Endothelial cell of umbilical vein (primary cell): Measurements from ENCODE around the gene TBC1D9. TPM values are rescaled to one million over a fixed set of nuclear protein-coding genes. Genes with fewer than 3 reads are reported as not detected.

Experiments
- BruUV-seq: library from RNA; stranded (reverse); fragments of 400-500 nt; replicated peaks from 2 replicates; lab custom pipeline; 2021; lab: Mats Ljungman, UMichigan
- CTCF ChIA-PET: fragments of 300-600, 350-600 bp; sonication (Branson Sonifier 250); formaldehyde crosslinking; loops from one replicate; lab custom pipeline; 2021; ENCODE audit warnings: antibody characterized with exemption, inconsistent platforms; lab: Charles Lee
- POLR2A ChIA-PET: fragments of 300-600, 350-600 bp; sonication (Branson Sonifier 250); formaldehyde crosslinking; loops from one replicate; lab custom pipeline; 2021; ENCODE audit warnings: antibody characterized with exemption, inconsistent platforms; lab: Charles Lee
- DNase-seq: peaks from one replicate; pipeline ENCODE4 v3.0.0-alpha.2; 2011; ENCODE audit warnings: low read depth, low spot score
- FAIRE-seq: peaks from 2 replicates; lab custom pipeline; 2011; peaks lifted over from hg19 to GRCh38; lab: Jason Lieb, UNC
- H2AFZ ChIP-seq: 2 replicates; pipeline ENCODE4 v1.6.0; 2012; ENCODE audit warnings: low read depth, low read length, control low read depth, inconsistent platforms
- H3K27ac ChIP-seq: 2 replicates; pipeline ENCODE4 v1.5.1; 2011; ENCODE audit warnings: low read depth, mild to moderate bottlenecking, control low read depth, low read length, moderate library complexity; ENCODE audit not compliant: insufficient read depth
- H3K27me3 ChIP-seq, 2 experiments: 2 replicates each; pipeline versions ENCODE4 v1.6.0 to v1.6.1; 2011; ENCODE audit warnings: low read length in 2 of 2, mixed read lengths in 1 of 2; ENCODE audit not compliant: control insufficient read depth in 2 of 2, insufficient read depth in 2 of 2
- H3K36me3 ChIP-seq, 2 experiments: 2 replicates in 1 of 2; 3 replicates in 1 of 2; pipeline ENCODE4 v1.5.1; 2011; ENCODE audit warnings: low read length in 2 of 2, mild to moderate bottlenecking in 1 of 2, moderate library complexity in 1 of 2; ENCODE audit not compliant: control insufficient read depth in 2 of 2, insufficient read depth in 2 of 2; ENCODE audit errors: extremely low read depth in 1 of 2
- H3K4me1 ChIP-seq: 3 replicates; pipeline ENCODE4 v1.5.1; 2011; ENCODE audit warnings: mild to moderate bottlenecking, low read length; ENCODE audit not compliant: control insufficient read depth, insufficient read depth; ENCODE audit errors: extremely low read depth
- H3K4me2 ChIP-seq: 2 replicates; pipeline ENCODE4 v1.6.1; 2011; ENCODE audit warnings: low read length, control low read depth, mixed read lengths; ENCODE audit not compliant: insufficient read depth
- H3K4me3 ChIP-seq, 3 experiments: fragments of 200-600 bp in 1 of 3; sonication (generic), shearing (Covaris generic) in 1 of 3; replicated peaks in 1 of 3; 2 replicates each; pipeline ENCODE4 v1.5.1; 2011 to 2016; ENCODE audit warnings: control low read depth in 3 of 3, low read length in 3 of 3, mild to moderate bottlenecking in 2 of 3, inconsistent platforms in 1 of 3, low read depth in 1 of 3, moderate library complexity in 1 of 3; ENCODE audit not compliant: insufficient read depth in 1 of 3
- H3K79me2 ChIP-seq: 2 replicates; pipeline ENCODE4 v1.6.0; 2012; ENCODE audit warnings: low read length, inconsistent platforms; ENCODE audit not compliant: control insufficient read depth, insufficient read depth
- H3K9ac ChIP-seq: replicated peaks from 2 replicates; pipeline ENCODE3; 2011; ENCODE audit warnings: low read length, control low read depth; ENCODE audit not compliant: insufficient read depth; ENCODE audit errors: extremely low read depth
- H3K9me1 ChIP-seq: replicated peaks from 3 replicates; pipeline ENCODE4 v1.6.0; 2011; ENCODE audit warnings: mild to moderate bottlenecking, low read length; ENCODE audit not compliant: control insufficient read depth, insufficient read depth; ENCODE audit errors: extremely low read depth
- H3K9me3 ChIP-seq: replicated peaks from 2 replicates; pipeline ENCODE4 v1.5.1; 2012; ENCODE audit warnings: low read length, inconsistent platforms; ENCODE audit not compliant: control insufficient read depth, insufficient read depth
- H4K20me1 ChIP-seq: replicated peaks from 2 replicates; pipeline ENCODE3; 2011; ENCODE audit warnings: mild to moderate bottlenecking, low read length; ENCODE audit not compliant: control insufficient read depth, insufficient read depth; ENCODE audit errors: extremely low read depth
- CTCF ChIP-seq, 2 donors: IDR thresholded peaks; 1 replicate in 1 of 2; 2 replicates in 1 of 2; pipeline ENCODE4 v1.5.1; 2011; ENCODE audit warnings: low read length in 2 of 2, mild to moderate bottlenecking in 2 of 2, moderate library complexity in 2 of 2, control low read depth in 1 of 2, inconsistent platforms in 1 of 2, low read depth in 1 of 2; ENCODE audit not compliant: insufficient read depth in 1 of 2; ENCODE audit errors: extremely low read depth in 1 of 2
- EZH2 ChIP-seq: IDR thresholded peaks from 2 replicates; pipeline ENCODE4 v1.6.1; 2012; ENCODE audit warnings: borderline replicate concordance, low read depth, mild to moderate bottlenecking, moderate library complexity, low read length, inconsistent platforms; ENCODE audit not compliant: severe bottlenecking
- FOS ChIP-seq: IDR thresholded peaks from 2 replicates; pipeline ENCODE4 v1.6.1; 2011; ENCODE audit warnings: mild to moderate bottlenecking, low read length, moderate library complexity, borderline replicate concordance; ENCODE audit not compliant: insufficient read depth
- GATA2 ChIP-seq: IDR thresholded peaks from 2 replicates; pipeline ENCODE4 v1.7.0; 2011; ENCODE audit warnings: low read depth, mild to moderate bottlenecking, moderate library complexity, mixed read lengths, low read length; ENCODE audit not compliant: insufficient read length, insufficient read depth
- JUN ChIP-seq: IDR thresholded peaks from 2 replicates; pipeline ENCODE4 v1.6.1; 2011; ENCODE audit warnings: borderline replicate concordance, low read depth; ENCODE audit not compliant: insufficient read length, insufficient read depth
- MAX ChIP-seq: IDR thresholded peaks from 2 replicates; pipeline ENCODE4 v1.6.1; 2011; ENCODE audit not compliant: insufficient read depth, insufficient read length
- MYC ChIP-seq: IDR thresholded peaks from one replicate; pipeline ENCODE4 v1.6.1; 2011; ENCODE audit warnings: mild to moderate bottlenecking, low read depth, low read length
- POLR2A ChIP-seq: IDR thresholded peaks from 2 replicates; pipeline ENCODE4 v1.6.1; 2012; ENCODE audit warnings: low read depth, mild to moderate bottlenecking, control low read depth, low read length
- POLR2AphosphoS5 ChIP-seq: IDR thresholded peaks from 2 replicates; pipeline ENCODE4 v1.6.1; 2012; ENCODE audit warnings: low read depth, mild to moderate bottlenecking, control low read depth, low read length, moderate library complexity; ENCODE audit not compliant: insufficient read depth
- dilution Hi-C: fragments of 300-500 bp; cut with MboI; formaldehyde crosslinking; loops from one replicate; pipeline ENCODE4 v1.15.0; 2019; ENCODE audit warnings: low sequenced_read_pairs; ENCODE audit not compliant: extremely low pct_ligation_motif_present
- intact Hi-C: fragments of 100-400 bp; cut with micrococcal nuclease; formaldehyde crosslinking; loops from one replicate; pipeline ENCODE4 v1.10.0; 2022
- polyA plus RNA-seq, 4 experiments: library from polyadenylated mRNA; depleted of rRNA in 3 of 4; stranded (reverse) in 3 of 4; unstranded in 1 of 4; fragments of >200 nt; gene quantifications; 2 replicates each; pipeline versions ENCODE4 v1.2.1 to v1.2.3, GENCODE V29; 2011 to 2012; ENCODE audit warnings: missing spikeins in 1 of 4
- total RNA-seq: library from RNA; stranded (reverse); gene quantifications from 2 replicates; pipeline ENCODE4 v1.2.3, GENCODE V29; 2021

TBC1D9 gene
- total and polyA plus RNA-seq, 2 donors (not counting 3 experiments of a cell fraction or from before 2014, with no cell fraction given): 21.7 to 45.3 TPM

GRCh38 chr4:140774510-140774909 is 18.3 kb upstream of the TBC1D9 start:
- Histone ChIP-seq H3K27ac (no peak overlapping the region), H2AFZ (no peak overlapping the region), H3K27me3 (peaks cover 0 to 2% of the 10 kb centered on the region in 2 experiments), H3K9me3 (no peaks in the 10 kb centered on the region), H3K4me3 (no peak overlapping the region), H3K4me2 (no peak overlapping the region), H3K36me3 (no peaks in the 10 kb centered on the region), H3K9ac (no peak overlapping the region), H3K4me1 (no peaks in the 10 kb centered on the region), H3K9me1 (no peaks in the 10 kb centered on the region), H4K20me1 (no peaks in the 10 kb centered on the region), H3K79me2 (no peaks in the 10 kb centered on the region)
- BruUV-seq: no TSS peak
- CTCF ChIA-PET: no interaction called here
- POLR2A ChIA-PET: no interaction called here
- no peak for DNase-seq
- TF ChIP-seq CTCF (IDR thresholded peaks at IDR 0.05; ENCODE audit: extremely low read depth in 1 of 2, insufficient read depth in 1 of 2, low read depth in 1 of 2, low read length in 2 of 2): no peak
- TF ChIP-seq POLR2A: no peak
- no peak for TF ChIP-seq EZH2
- no peak for TF ChIP-seq POLR2AphosphoS5
- intact Hi-C loops (no loop called here), dilution Hi-C loops (no loop called here)
- FAIRE-seq: no peak

- no peak for DNase-seq
- Histone ChIP-seq H3K36me3 (no peaks in the 10 kb centered on the region), H3K27me3 (no peaks in the 10 kb centered on the region), H3K79me2 (no peaks in the 10 kb centered on the region), H3K27ac (no peak overlapping the region), H4K20me1 (no peaks in the 10 kb centered on the region), H3K9me1 (no peaks in the 10 kb centered on the region), H2AFZ (no peak overlapping the region), H3K4me3 (no peak overlapping the region), H3K4me1 (no peaks in the 10 kb centered on the region), H3K4me2 (no peak overlapping the region), H3K9ac (no peak overlapping the region), H3K9me3 (no peaks in the 10 kb centered on the region)
- BruUV-seq: no TSS peak
- no peak for FAIRE-seq
- TF ChIP-seq POLR2A (no peak), POLR2AphosphoS5 (no peak), MAX (no peak), GATA2 (no peak), EZH2 (no peak), CTCF (IDR thresholded peaks at IDR 0.05; ENCODE audit: extremely low read depth in 1 of 2, insufficient read depth in 1 of 2, low read depth in 1 of 2, low read length in 2 of 2) (no peak), MYC (no peak), FOS (no peak), JUN (no peak)
- ChIA-PET POLR2A (no interaction called here), CTCF (no interaction called here)
- intact Hi-C loops: no loop called here
- dilution Hi-C loops: no loop called here
These were observed 13.0 kb upstream of the TBC1D9 start for GRCh38 chr4:140769209-140769608.
